ENCODE results near the gene CBLN3. TPM values are rescaled to one million over a fixed set of nuclear protein-coding genes. Genes with fewer than 3 reads are reported as not detected.
"Not testable (repeated sequence)": the region's sequence is repeated elsewhere in the genome, so short reads cannot be mapped to it uniquely, and the experiment has no call there.

CBLN3 gene
- polyA plus RNA-seq, 2 of the 4 experiments (the other 2 are of a cell fraction), result 1.1 to 1.3 TPM

DNA sequence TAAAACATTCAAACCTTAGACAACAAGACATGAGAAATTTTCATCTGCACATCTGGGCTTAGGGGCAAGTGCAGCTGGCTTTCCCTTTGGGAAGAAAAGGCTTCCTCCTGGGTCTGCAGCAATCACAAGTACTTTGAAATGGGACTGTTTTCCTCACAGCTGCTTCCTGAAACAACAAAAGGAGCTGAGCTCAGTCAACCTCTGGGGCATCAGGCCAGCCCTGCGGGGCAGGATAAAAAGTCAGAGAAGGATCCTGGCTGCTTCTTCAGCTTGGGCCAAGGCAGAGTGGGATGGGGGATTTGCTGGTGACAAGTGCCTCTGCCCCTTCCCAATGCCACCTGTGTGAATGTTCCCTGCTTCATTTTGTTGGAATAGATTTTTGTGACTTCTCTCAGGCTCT, 29.3 kb upstream of the CBLN3 start:
- TF ChIP-seq, protein P1, sequence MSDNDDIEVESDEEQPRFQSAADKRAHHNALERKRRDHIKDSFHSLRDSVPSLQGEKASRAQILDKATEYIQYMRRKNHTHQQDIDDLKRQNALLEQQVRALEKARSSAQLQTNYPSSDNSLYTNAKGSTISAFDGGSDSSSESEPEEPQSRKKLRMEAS (IDR thresholded peaks at IDR 0.05), result no peak
- no peak for TF ChIP-seq NR3C1 (IDR thresholded peaks at IDR 0.05)
- no peak for TF ChIP-seq NPAS2 (CRISPR knock-in tag; IDR thresholded peaks at IDR 0.05; ENCODE audit: borderline replicate concordance)
- TF ChIP-seq KDM5A (IDR thresholded peaks at IDR 0.05), result no peak
- TF ChIP-seq ZNF302 (CRISPR knock-in tag; IDR thresholded peaks at IDR 0.05), result no peak
- no peak for TF ChIP-seq NFE2L2 (conservative IDR thresholded peaks at IDR 0.05; ENCODE audit: low read length)
- no peak for TF ChIP-seq MAFK (IDR thresholded peaks at IDR 0.05; ENCODE audit: partially characterized antibody)
- TF ChIP-seq, protein P2, sequence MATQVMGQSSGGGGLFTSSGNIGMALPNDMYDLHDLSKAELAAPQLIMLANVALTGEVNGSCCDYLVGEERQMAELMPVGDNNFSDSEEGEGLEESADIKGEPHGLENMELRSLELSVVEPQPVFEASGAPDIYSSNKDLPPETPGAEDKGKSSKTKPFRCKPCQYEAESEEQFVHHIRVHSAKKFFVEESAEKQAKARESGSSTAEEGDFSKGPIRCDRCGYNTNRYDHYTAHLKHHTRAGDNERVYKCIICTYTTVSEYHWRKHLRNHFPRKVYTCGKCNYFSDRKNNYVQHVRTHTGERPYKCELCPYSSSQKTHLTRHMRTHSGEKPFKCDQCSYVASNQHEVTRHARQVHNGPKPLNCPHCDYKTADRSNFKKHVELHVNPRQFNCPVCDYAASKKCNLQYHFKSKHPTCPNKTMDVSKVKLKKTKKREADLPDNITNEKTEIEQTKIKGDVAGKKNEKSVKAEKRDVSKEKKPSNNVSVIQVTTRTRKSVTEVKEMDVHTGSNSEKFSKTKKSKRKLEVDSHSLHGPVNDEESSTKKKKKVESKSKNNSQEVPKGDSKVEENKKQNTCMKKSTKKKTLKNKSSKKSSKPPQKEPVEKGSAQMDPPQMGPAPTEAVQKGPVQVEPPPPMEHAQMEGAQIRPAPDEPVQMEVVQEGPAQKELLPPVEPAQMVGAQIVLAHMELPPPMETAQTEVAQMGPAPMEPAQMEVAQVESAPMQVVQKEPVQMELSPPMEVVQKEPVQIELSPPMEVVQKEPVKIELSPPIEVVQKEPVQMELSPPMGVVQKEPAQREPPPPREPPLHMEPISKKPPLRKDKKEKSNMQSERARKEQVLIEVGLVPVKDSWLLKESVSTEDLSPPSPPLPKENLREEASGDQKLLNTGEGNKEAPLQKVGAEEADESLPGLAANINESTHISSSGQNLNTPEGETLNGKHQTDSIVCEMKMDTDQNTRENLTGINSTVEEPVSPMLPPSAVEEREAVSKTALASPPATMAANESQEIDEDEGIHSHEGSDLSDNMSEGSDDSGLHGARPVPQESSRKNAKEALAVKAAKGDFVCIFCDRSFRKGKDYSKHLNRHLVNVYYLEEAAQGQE (IDR thresholded peaks at IDR 0.05), result no peak
- TF ChIP-seq, protein P3, sequence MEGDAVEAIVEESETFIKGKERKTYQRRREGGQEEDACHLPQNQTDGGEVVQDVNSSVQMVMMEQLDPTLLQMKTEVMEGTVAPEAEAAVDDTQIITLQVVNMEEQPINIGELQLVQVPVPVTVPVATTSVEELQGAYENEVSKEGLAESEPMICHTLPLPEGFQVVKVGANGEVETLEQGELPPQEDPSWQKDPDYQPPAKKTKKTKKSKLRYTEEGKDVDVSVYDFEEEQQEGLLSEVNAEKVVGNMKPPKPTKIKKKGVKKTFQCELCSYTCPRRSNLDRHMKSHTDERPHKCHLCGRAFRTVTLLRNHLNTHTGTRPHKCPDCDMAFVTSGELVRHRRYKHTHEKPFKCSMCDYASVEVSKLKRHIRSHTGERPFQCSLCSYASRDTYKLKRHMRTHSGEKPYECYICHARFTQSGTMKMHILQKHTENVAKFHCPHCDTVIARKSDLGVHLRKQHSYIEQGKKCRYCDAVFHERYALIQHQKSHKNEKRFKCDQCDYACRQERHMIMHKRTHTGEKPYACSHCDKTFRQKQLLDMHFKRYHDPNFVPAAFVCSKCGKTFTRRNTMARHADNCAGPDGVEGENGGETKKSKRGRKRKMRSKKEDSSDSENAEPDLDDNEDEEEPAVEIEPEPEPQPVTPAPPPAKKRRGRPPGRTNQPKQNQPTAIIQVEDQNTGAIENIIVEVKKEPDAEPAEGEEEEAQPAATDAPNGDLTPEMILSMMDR (IDR thresholded peaks at IDR 0.05), result no peak
- no peak for TF ChIP-seq HOXA7 (CRISPR knock-in tag; IDR thresholded peaks at IDR 0.05)
- no peak for TF ChIP-seq ZC3H11A (IDR thresholded peaks at IDR 0.05)
- TF ChIP-seq CEBPB (IDR thresholded peaks at IDR 0.05), result no peak
- TF ChIP-seq CBX2 (IDR thresholded peaks at IDR 0.05; ENCODE audit: borderline replicate concordance, low read depth), result no peak
- TF ChIP-seq ZSCAN20 (CRISPR knock-in tag; IDR thresholded peaks at IDR 0.05), result no peak
- no peak for TF ChIP-seq BCL3 (IDR thresholded peaks at IDR 0.05)
- no peak for TF ChIP-seq FOSB (CRISPR knock-in tag; IDR thresholded peaks at IDR 0.05)
- ChIA-PET CTCF (no interaction called here), POLR2A (no interaction called here)
- WGBS (ENCODE audit: missing lambda C conversion rate), result no CpG with 5 or more reads among the region's 1 CpG
- H3K4me1 ChIP-seq, result no peaks in the 10 kb centered on the region
- H3K27ac ChIP-seq, result no peak overlapping the region
- FAIRE-seq (no peak), ATAC-seq (no peak), DNase-seq (ENCODE audit: low read depth in 1 of 2, low spot score in 1 of 2) (no peak)
- H3K4me3 ChIP-seq, result no peak overlapping the region
- H3K4me2 ChIP-seq, result no peak overlapping the region
- H3K9me3 ChIP-seq, result 0 out of 3 replicates have a peak, but pooled peaks cover 4% of the 10 kb centered on the region

GRCh38 chr14:24456980-24457379, 27.5 kb upstream of the CBLN3 start:
- H3K4me1 ChIP-seq, result no peaks in the 10 kb centered on the region
- no peak overlapping the region for H3K27ac ChIP-seq
- H3K9me3 ChIP-seq, result 0 out of 3 replicates have a peak, but pooled peaks cover 4% of the 10 kb centered on the region
- ATAC-seq, result no peak
- ChIA-PET CTCF (interaction anchor here (0.6 kb wide), 1 partner anchor 334 kb away, joined by 3 read pairs; no protein-coding TSS in a partner anchor), POLR2A (no interaction called here)
- no peak for DNase-seq (ENCODE audit: low read depth in 1 of 2, low spot score in 1 of 2)
- H3K4me3 ChIP-seq, result no peak overlapping the region
- H3K4me2 ChIP-seq, result no peak overlapping the region
- FAIRE-seq, result no peak
- TF ChIP-seq EHMT2 (IDR thresholded peaks at IDR 0.05; ENCODE audit: low read depth) (no peak), HDAC2 (IDR thresholded peaks at IDR 0.05) (no peak), FOSL2 (IDR thresholded peaks at IDR 0.05) (no peak), FOSL2 (CRISPR knock-in tag; IDR thresholded peaks at IDR 0.05) (no peak), GATA3 (IDR thresholded peaks at IDR 0.05; ENCODE audit: borderline replicate concordance) (no peak), EP300 (IDR thresholded peaks at IDR 0.05) (no peak), JUNB (IDR thresholded peaks at IDR 0.05) (no peak), HOXA7 (CRISPR knock-in tag; IDR thresholded peaks at IDR 0.05) (no peak), TP53 (CRISPR knock-in tag; IDR thresholded peaks at IDR 0.05) (no peak), ZFP36 (IDR thresholded peaks at IDR 0.05; ENCODE audit: borderline replicate concordance, partially characterized antibody) (no peak), ZNF302 (CRISPR knock-in tag; IDR thresholded peaks at IDR 0.05) (no peak), SREBF2 (IDR thresholded peaks at IDR 0.05) (no peak), CHD4 (IDR thresholded peaks at IDR 0.05; ENCODE audit: borderline replicate concordance) (no peak), CEBPB (IDR thresholded peaks at IDR 0.05) (no peak)
- TF ChIP-seq, protein P1 (IDR thresholded peaks at IDR 0.05), result no peak
- TF ChIP-seq, protein P4, sequence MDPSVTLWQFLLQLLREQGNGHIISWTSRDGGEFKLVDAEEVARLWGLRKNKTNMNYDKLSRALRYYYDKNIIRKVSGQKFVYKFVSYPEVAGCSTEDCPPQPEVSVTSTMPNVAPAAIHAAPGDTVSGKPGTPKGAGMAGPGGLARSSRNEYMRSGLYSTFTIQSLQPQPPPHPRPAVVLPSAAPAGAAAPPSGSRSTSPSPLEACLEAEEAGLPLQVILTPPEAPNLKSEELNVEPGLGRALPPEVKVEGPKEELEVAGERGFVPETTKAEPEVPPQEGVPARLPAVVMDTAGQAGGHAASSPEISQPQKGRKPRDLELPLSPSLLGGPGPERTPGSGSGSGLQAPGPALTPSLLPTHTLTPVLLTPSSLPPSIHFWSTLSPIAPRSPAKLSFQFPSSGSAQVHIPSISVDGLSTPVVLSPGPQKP (IDR thresholded peaks at IDR 0.05; ENCODE audit: low read depth, low read length), result no peak

DNA sequence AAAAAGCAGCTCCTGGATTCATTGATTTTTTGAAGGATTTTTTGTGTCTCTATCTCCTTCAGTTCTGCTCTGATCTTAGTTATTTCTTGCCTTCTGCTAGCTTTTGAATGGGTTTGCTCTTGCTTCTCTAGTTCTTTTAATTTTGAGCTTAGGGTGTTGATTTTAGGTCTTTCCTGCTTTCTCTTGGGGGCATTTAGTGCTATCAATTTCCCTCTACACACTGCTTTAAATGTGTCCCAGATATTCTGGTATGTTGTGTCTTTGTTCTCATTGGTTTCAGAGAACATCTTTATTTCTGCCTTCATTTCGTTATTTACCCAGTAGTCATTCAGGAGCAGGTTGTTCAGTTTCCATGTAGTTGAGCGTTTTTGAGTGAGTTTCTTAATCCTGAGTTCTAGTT, 21.4 kb upstream of the CBLN3 start:
- FAIRE-seq; ATAC-seq; H3K9me3 ChIP-seq; CTCF ChIA-PET; H3K4me1 ChIP-seq; POLR2A ChIA-PET; DNase-seq (ENCODE audit: low read depth in 1 of 2, low spot score in 1 of 2); H3K27ac ChIP-seq; H3K4me3 ChIP-seq; H3K4me2 ChIP-seq: not testable (repeated sequence)
- WGBS (ENCODE audit: missing lambda C conversion rate), result 19% methylated on average over 2 of the region's 2 CpGs

All from A549 (cell line).